Transverse colon (tissue), 4 donors: Measurements from ENCODE around the gene PRSS50.

Experiments used
- POLR2A ChIP-seq: fragments of 450-650 bp; IDR thresholded peaks from one replicate; pipeline ENCODE4 v1.6.1; 2016; ENCODE audit warnings: antibody characterized with exemption, mild to moderate bottlenecking, moderate library complexity
- POLR2AphosphoS5 ChIP-seq, 3 donors: sonication (generic); formaldehyde crosslinking; IDR thresholded peaks; one replicate each; pipeline ENCODE4 v1.6.1; 2016; ENCODE audit warnings: antibody characterized with exemption in 3 of 3
- TF ChIP-seq, protein P1 (sequence below), 5 experiments: fragments of 200-600 bp in 3 of 5; fragments of 450-650 bp in 2 of 5; sonication (generic) in 3 of 5; IDR thresholded peaks; 1 replicate in 2 of 5; 2 replicates in 3 of 5; pipeline ENCODE4 v1.5.1; 2016 to 2017; ENCODE audit warnings: antibody characterized with exemption in 5 of 5, inconsistent platforms in 3 of 5, mild to moderate bottlenecking in 2 of 5, moderate library complexity in 1 of 5

DNA sequence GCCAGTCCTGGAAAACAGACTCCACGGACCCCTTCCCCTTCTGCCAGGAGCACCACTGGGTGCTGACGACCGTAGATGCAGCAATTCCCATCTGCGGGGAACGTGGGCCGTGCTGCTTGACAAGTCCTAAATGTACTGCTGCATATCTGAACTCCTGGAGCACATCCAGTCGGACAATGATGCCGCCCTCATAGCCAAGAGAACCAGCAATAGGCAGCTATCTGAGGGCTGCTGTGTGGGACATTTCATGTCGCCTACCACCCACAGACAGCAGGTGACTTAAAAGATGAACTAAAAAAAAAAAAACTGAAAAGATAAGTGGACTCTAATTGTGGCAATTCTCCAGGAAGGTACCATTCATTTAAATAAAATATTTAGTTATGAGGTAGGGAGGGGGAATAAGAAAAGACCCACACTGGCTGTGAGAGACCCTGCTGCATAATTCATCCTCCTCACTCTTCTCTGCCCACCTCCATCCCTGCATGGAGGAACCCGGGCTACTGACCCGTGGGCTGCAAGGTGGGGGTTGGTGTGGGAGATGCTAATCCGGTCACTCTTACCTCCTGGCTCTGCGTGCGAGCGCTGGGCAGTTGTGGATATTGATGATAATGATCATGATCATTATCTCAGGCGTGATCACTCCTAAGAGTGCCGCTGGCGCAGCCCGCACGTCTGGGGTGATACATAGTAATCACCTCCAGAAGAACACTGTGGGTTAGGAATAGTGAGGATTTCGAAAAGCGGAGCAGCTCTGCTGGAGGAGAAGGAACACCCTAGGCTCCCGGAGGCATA, 52.5 kb downstream of the PRSS50 start:
- no peak for TF ChIP-seq POLR2A
- TF ChIP-seq, protein P1, sequence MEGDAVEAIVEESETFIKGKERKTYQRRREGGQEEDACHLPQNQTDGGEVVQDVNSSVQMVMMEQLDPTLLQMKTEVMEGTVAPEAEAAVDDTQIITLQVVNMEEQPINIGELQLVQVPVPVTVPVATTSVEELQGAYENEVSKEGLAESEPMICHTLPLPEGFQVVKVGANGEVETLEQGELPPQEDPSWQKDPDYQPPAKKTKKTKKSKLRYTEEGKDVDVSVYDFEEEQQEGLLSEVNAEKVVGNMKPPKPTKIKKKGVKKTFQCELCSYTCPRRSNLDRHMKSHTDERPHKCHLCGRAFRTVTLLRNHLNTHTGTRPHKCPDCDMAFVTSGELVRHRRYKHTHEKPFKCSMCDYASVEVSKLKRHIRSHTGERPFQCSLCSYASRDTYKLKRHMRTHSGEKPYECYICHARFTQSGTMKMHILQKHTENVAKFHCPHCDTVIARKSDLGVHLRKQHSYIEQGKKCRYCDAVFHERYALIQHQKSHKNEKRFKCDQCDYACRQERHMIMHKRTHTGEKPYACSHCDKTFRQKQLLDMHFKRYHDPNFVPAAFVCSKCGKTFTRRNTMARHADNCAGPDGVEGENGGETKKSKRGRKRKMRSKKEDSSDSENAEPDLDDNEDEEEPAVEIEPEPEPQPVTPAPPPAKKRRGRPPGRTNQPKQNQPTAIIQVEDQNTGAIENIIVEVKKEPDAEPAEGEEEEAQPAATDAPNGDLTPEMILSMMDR (IDR thresholded peaks at IDR 0.05), result no peak
- no peak for TF ChIP-seq POLR2AphosphoS5 (IDR thresholded peaks at IDR 0.05)
